ENCODE data around the gene GDPD5. TPM values are rescaled to one million over a fixed set of nuclear protein-coding genes. Genes with fewer than 3 reads are reported as not detected.

The GDPD5 gene
- total RNA-seq, 2 experiments from 2014 or later: 13.5 to 57.3 TPM

DNA sequence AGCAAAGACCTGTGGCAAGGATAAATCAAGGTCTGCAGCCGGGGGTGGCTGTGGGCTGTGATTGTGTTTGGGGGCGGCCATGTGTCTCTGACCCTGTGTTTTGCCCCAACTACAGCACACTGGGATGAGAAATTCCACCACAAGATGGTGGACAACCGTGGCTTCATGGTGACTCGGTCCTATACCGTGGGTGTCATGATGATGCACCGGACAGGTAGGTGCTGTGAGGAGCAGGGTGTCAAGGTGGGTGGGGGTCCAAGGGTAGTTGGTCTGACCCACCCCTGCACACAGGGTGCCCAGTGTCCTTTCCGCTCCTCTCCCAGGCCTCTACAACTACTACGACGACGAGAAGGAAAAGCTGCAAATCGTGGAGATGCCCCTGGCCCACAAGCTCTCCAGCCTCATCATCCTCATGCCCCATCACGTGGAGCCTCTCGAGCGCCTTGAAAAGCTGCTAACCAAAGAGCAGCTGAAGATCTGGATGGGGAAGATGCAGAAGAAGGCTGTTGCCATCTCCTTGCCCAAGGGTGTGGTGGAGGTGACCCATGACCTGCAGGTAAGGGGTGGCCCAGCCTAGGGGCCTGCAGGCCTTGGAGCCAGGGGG lies 43.0 kb upstream of the GDPD5 start:
- Histone ChIP-seq H3K9me3 (ENCODE audit: low read length) (no peaks in the 10 kb centered on the region), H3K27ac (ENCODE audit: low read depth, low read length, poor library complexity, severe bottlenecking) (no peak overlapping the region), H3K4me1 (ENCODE audit: insufficient read depth, low read length, poor library complexity, severe bottlenecking) (no peaks in the 10 kb centered on the region), H3K79me2 (ENCODE audit: insufficient read depth, low read depth, low read length) (no peaks in the 10 kb centered on the region), H3K4me3 (ENCODE audit: low read depth, low read length, poor library complexity, severe bottlenecking) (no peak overlapping the region), H2AFZ (ENCODE audit: low read length) (no peak overlapping the region), H3K4me2 (ENCODE audit: low read length) (no peak overlapping the region), H3K36me3 (ENCODE audit: insufficient read depth, low read length) (no peaks in the 10 kb centered on the region), H4K20me1 (ENCODE audit: insufficient read depth, low read length) (no peaks in the 10 kb centered on the region), H3K9me2 (ENCODE audit: insufficient read depth, low read length) (no peaks in the 10 kb centered on the region)
- BruUV-seq (replicated peaks): no TSS peak
- no peak for DNase-seq (ENCODE audit: low spot score)
- CTCF ChIA-PET (ENCODE audit: unreplicated experiment): no interaction called here
- intact Hi-C loops (cut with micrococcal nuclease; ENCODE audit: unreplicated experiment): no loop called here
- TF ChIP-seq, protein P1, sequence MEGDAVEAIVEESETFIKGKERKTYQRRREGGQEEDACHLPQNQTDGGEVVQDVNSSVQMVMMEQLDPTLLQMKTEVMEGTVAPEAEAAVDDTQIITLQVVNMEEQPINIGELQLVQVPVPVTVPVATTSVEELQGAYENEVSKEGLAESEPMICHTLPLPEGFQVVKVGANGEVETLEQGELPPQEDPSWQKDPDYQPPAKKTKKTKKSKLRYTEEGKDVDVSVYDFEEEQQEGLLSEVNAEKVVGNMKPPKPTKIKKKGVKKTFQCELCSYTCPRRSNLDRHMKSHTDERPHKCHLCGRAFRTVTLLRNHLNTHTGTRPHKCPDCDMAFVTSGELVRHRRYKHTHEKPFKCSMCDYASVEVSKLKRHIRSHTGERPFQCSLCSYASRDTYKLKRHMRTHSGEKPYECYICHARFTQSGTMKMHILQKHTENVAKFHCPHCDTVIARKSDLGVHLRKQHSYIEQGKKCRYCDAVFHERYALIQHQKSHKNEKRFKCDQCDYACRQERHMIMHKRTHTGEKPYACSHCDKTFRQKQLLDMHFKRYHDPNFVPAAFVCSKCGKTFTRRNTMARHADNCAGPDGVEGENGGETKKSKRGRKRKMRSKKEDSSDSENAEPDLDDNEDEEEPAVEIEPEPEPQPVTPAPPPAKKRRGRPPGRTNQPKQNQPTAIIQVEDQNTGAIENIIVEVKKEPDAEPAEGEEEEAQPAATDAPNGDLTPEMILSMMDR (conservative IDR thresholded peaks at IDR 0.05; ENCODE audit: low read length): no peak
- TF ChIP-seq EZH2phosphoT487 (IDR thresholded peaks at IDR 0.05; ENCODE audit: borderline replicate concordance, low read depth, low read length): no peak
- POLR2A ChIA-PET: no interaction called here

DNA sequence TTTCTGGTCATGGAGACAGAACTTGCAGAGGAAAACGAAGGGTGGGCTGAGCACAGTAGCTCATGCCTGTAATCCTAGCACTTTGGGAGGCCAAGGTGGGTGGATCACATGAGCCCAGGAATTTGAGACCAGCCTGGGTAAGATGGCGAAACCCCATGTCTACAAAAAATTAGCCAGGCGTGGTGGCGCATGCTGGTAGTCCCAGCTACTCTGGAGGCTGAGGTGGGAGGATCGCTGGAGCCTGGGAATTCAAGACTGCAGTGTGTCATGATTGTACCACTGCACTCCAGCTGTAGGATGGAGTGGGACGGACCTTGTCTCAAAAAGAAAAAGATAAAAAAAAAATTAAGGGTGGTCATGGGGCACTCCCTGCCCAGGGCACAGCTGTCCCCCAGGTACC lies 42.2 kb upstream of the GDPD5 start:
- Histone ChIP-seq H3K4me2 (ENCODE audit: low read length) (no peak overlapping the region), H3K79me2 (ENCODE audit: insufficient read depth, low read depth, low read length) (no peaks in the 10 kb centered on the region), H4K20me1 (ENCODE audit: insufficient read depth, low read length) (no peaks in the 10 kb centered on the region), H3K4me3 (ENCODE audit: low read depth, low read length, poor library complexity, severe bottlenecking) (no peak overlapping the region), H3K36me3 (ENCODE audit: insufficient read depth, low read length) (no peaks in the 10 kb centered on the region), H3K9me2 (ENCODE audit: insufficient read depth, low read length) (no peaks in the 10 kb centered on the region), H3K27ac (ENCODE audit: low read depth, low read length, poor library complexity, severe bottlenecking) (no peak overlapping the region), H2AFZ (ENCODE audit: low read length) (no peak overlapping the region), H3K4me1 (ENCODE audit: insufficient read depth, low read length, poor library complexity, severe bottlenecking) (no peaks in the 10 kb centered on the region), H3K9me3 (ENCODE audit: low read length) (no peaks in the 10 kb centered on the region)
- TF ChIP-seq, protein P1 (conservative IDR thresholded peaks at IDR 0.05; ENCODE audit: low read length): no peak
- TF ChIP-seq EZH2phosphoT487 (IDR thresholded peaks at IDR 0.05; ENCODE audit: borderline replicate concordance, low read depth, low read length): no peak
- BruUV-seq (replicated peaks): no TSS peak
- intact Hi-C loops (cut with micrococcal nuclease; ENCODE audit: unreplicated experiment): no loop called here
- ChIA-PET POLR2A (no interaction called here), CTCF (ENCODE audit: unreplicated experiment) (no interaction called here)
- no peak for DNase-seq (ENCODE audit: low spot score)

DNA sequence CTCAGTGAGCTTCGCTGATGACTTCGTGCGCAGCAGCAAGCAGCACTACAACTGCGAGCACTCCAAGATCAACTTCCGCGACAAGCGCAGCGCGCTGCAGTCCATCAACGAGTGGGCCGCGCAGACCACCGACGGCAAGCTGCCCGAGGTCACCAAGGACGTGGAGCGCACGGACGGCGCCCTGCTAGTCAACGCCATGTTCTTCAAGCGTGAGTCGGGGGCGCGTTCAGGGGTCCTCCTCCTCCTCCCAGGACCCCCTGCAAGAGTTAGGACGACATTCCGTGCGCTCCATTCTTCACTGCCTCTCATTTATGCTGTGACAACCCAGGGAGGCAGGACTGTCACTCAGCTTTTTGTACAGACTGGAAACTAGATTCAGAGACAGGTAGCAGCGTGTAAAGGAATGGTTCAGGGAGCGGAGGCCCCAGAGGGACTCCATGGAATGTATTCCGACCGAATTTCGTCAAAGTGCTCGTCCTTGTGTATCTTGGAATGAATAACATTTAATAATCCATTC lies 41.1 kb upstream of the GDPD5 start:
- Histone ChIP-seq H2AFZ (ENCODE audit: low read length) (no peak overlapping the region), H3K79me2 (ENCODE audit: insufficient read depth, low read depth, low read length) (no peaks in the 10 kb centered on the region), H3K4me2 (ENCODE audit: low read length) (no peak overlapping the region), H3K9me2 (ENCODE audit: insufficient read depth, low read length) (no peaks in the 10 kb centered on the region), H3K36me3 (ENCODE audit: insufficient read depth, low read length) (no peaks in the 10 kb centered on the region), H3K4me3 (ENCODE audit: low read depth, low read length, poor library complexity, severe bottlenecking) (no peak overlapping the region), H3K9me3 (ENCODE audit: low read length) (no peaks in the 10 kb centered on the region), H3K4me1 (ENCODE audit: insufficient read depth, low read length, poor library complexity, severe bottlenecking) (no peaks in the 10 kb centered on the region), H4K20me1 (ENCODE audit: insufficient read depth, low read length) (no peaks in the 10 kb centered on the region), H3K27ac (ENCODE audit: low read depth, low read length, poor library complexity, severe bottlenecking) (no peak overlapping the region)
- BruUV-seq (replicated peaks): no TSS peak
- POLR2A ChIA-PET: no interaction called here
- DNase-seq (ENCODE audit: low spot score): no peak
- TF ChIP-seq EZH2phosphoT487 (IDR thresholded peaks at IDR 0.05; ENCODE audit: borderline replicate concordance, low read depth, low read length): no peak
- TF ChIP-seq, protein P1 (conservative IDR thresholded peaks at IDR 0.05; ENCODE audit: low read length): no peak
- intact Hi-C loops (cut with micrococcal nuclease; ENCODE audit: unreplicated experiment): no loop called here
- CTCF ChIA-PET (ENCODE audit: unreplicated experiment): no interaction called here
